ENCODE results near the gene SYNGR3. TPM values are rescaled to one million over a fixed set of nuclear protein-coding genes. Genes with fewer than 3 reads are reported as not detected.

The SYNGR3 gene
- total and polyA plus RNA-seq, 12 donors, result 0.54 to 10.9 (median 2.8) TPM; not detected in 2

DNA sequence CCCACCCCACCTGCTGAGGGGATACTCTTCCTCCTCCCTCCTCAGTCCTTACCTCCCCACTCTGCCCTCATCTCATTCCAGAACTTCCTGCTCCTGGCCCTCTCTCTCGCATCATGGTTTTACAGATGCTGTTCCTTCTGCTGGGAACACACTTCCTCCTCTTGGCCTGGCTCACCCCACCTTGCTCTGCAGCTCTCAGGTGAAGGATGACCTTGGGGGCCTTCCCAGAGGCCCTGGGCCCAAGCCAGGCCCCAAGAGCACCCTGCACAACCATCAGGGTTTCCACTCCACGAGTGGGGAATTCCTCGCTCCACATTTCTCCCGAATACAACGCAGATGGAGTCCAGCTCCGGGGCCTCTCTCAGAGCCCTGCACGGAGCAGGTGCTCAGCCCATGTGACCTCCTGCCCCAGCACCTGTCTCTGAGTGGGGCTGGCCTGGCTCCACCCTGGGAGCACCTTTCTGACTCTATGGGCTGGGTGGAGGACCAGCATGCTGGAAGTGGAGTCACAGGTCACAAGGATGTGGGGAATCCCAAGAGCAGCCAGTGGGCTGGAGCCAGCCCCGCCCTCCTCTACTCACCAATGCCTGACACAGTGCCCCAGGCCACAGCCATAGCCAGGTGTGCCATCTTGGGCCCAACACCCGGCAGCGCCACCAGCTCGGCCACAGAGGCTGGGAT, 53.4 kb downstream of the SYNGR3 start:
- intact Hi-C loops (cut with DNase I), result no loop called here
- H3K9me3 ChIP-seq (replicated peaks in 1 of 3), result no peaks in the 10 kb centered on the region
- TF ChIP-seq, protein P1, sequence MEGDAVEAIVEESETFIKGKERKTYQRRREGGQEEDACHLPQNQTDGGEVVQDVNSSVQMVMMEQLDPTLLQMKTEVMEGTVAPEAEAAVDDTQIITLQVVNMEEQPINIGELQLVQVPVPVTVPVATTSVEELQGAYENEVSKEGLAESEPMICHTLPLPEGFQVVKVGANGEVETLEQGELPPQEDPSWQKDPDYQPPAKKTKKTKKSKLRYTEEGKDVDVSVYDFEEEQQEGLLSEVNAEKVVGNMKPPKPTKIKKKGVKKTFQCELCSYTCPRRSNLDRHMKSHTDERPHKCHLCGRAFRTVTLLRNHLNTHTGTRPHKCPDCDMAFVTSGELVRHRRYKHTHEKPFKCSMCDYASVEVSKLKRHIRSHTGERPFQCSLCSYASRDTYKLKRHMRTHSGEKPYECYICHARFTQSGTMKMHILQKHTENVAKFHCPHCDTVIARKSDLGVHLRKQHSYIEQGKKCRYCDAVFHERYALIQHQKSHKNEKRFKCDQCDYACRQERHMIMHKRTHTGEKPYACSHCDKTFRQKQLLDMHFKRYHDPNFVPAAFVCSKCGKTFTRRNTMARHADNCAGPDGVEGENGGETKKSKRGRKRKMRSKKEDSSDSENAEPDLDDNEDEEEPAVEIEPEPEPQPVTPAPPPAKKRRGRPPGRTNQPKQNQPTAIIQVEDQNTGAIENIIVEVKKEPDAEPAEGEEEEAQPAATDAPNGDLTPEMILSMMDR (IDR thresholded peaks at IDR 0.05), result no peak
- no peak for TF ChIP-seq POLR2A (IDR thresholded peaks at IDR 0.05)
- H3K27ac ChIP-seq, result no peak overlapping the region
- peaks cover 0 to 33% of the 10 kb centered on the region in 2 donors for H3K4me1 ChIP-seq (replicated peaks in 1 of 2)
- 80 to 93% (median 87%) methylated on average over 10 to 11 of the region's 11 CpGs for WGBS, 4 donors
- no peak for DNase-seq
- no peaks in the 10 kb centered on the region for H3K36me3 ChIP-seq (replicated peaks in 1 of 2)
- H3K4me3 ChIP-seq, result no peak overlapping the region
- H3K27me3 ChIP-seq, result no peaks in the 10 kb centered on the region

Small RNA genes within 50 kb of the gene (small RNA-seq; reads per million reads assigned to genes)
- 0 to 0.12 reads per million in 2 donors for gene AC005363.2
- 0 reads per million in 2 donors for gene RN7SL219P
- 0 reads per million in 2 donors for gene SNORA10
- 0 reads per million in 2 donors for gene SNORA64

Other genes with a start within 250 kb of the SYNGR3 start
Only the 30 nearest of the 32 such genes appear.
- gene NME3, start 218.4 kb upstream of the SYNGR3 start, total RNA-seq, result 100 to 1,000 TPM in 8 of 9 donors, 10 to 100 TPM in 1; 82.5 to 319 (median 168) TPM
- 1,000 to 10,000 TPM in 1 of 3 donors, 100 to 1,000 TPM in 1, under 1 TPM in 1; 0.95 to 1,073 (median 860) TPM for gene NME3, start 218.4 kb upstream of the SYNGR3 start, polyA plus RNA-seq
- gene EME2, start 217.2 kb upstream of the SYNGR3 start, total RNA-seq, result 10 to 100 TPM in 5 of 9 donors, 1 to 10 TPM in 4; 5.7 to 30.6 (median 16.1) TPM
- 10 to 100 TPM in 2 of 3 donors, 1 to 10 TPM in 1; 1.8 to 90.7 (median 38.0) TPM for gene EME2, start 217.2 kb upstream of the SYNGR3 start, polyA plus RNA-seq
- gene MRPS34, start 216.8 kb upstream of the SYNGR3 start, total RNA-seq, result 100 to 1,000 TPM; 130 to 226 (median 143) TPM
- gene MRPS34, start 216.8 kb upstream of the SYNGR3 start, polyA plus RNA-seq, result 100 to 1,000 TPM in 1 of 3 donors, 10 to 100 TPM in 2; 84.3 to 113 (median 95.6) TPM
- 100 to 1,000 TPM in 5 of 9 donors, 10 to 100 TPM in 4; 44.0 to 158 (median 105) TPM for gene SPSB3, start 207.4 kb upstream of the SYNGR3 start, total RNA-seq
- gene SPSB3, start 207.4 kb upstream of the SYNGR3 start, polyA plus RNA-seq, result 100 to 1,000 TPM in 2 of 3 donors, 1 to 10 TPM in 1; 8.3 to 297 (median 238) TPM
- 100 to 1,000 TPM in 4 of 9 donors, 10 to 100 TPM in 5; 51.3 to 252 (median 78.9) TPM for gene NUBP2, start 207.0 kb upstream of the SYNGR3 start, total RNA-seq
- 10 to 100 TPM in 2 of 3 donors, 1 to 10 TPM in 1; 3.0 to 84.8 (median 78.6) TPM for gene NUBP2, start 207.0 kb upstream of the SYNGR3 start, polyA plus RNA-seq
- 1 to 10 TPM in 2 of 9 donors, under 1 TPM in 6, not detected in 1; 0.11 to 3.9 (median 0.23) TPM for gene IGFALS, start 196.3 kb upstream of the SYNGR3 start, total RNA-seq
- gene IGFALS, start 196.3 kb upstream of the SYNGR3 start, polyA plus RNA-seq, result under 1 TPM in 2 of 3 donors, not detected in 1; 0.67 to 0.97 TPM
- gene HAGH, start 163.1 kb upstream of the SYNGR3 start, total RNA-seq, result 100 to 1,000 TPM in 8 of 9 donors, 10 to 100 TPM in 1; 77.1 to 318 (median 182) TPM
- gene HAGH, start 163.1 kb upstream of the SYNGR3 start, polyA plus RNA-seq, result 100 to 1,000 TPM in 2 of 3 donors, 10 to 100 TPM in 1; 75.3 to 213 (median 138) TPM
- 100 to 1,000 TPM in 1 of 9 donors, 10 to 100 TPM in 8; 38.7 to 140 (median 51.9) TPM for gene FAHD1, start 162.8 kb upstream of the SYNGR3 start, total RNA-seq
- 10 to 100 TPM; 15.2 to 60.4 (median 19.9) TPM for gene FAHD1, start 162.8 kb upstream of the SYNGR3 start, polyA plus RNA-seq
- under 1 TPM in 1 of 9 donors, not detected in 8; 0.23 TPM for gene MEIOB, start 117.8 kb upstream of the SYNGR3 start, total RNA-seq
- gene MEIOB, start 117.8 kb upstream of the SYNGR3 start, polyA plus RNA-seq, result not detected
- under 1 TPM in 1 of 9 donors, not detected in 8; 0.11 TPM for gene HS3ST6, start 71.6 kb upstream of the SYNGR3 start, total RNA-seq
- under 1 TPM in 1 of 3 donors, not detected in 2; 0.07 TPM for gene HS3ST6, start 71.6 kb upstream of the SYNGR3 start, polyA plus RNA-seq
- 10 to 100 TPM in 7 of 9 donors, 1 to 10 TPM in 2; 9.2 to 21.5 (median 14.8) TPM for gene MSRB1, start 46.8 kb upstream of the SYNGR3 start, total RNA-seq
- 10 to 100 TPM in 2 of 3 donors, 1 to 10 TPM in 1; 8.1 to 38.9 (median 21.5) TPM for gene MSRB1, start 46.8 kb upstream of the SYNGR3 start, polyA plus RNA-seq
- gene RPL3L, start 35.3 kb upstream of the SYNGR3 start, total RNA-seq, result under 1 TPM in 2 of 9 donors, not detected in 7; 0.06 to 0.20 TPM
- under 1 TPM in 1 of 3 donors, not detected in 2; 0.07 TPM for gene RPL3L, start 35.3 kb upstream of the SYNGR3 start, polyA plus RNA-seq
- 100 to 1,000 TPM; 134 to 298 (median 155) TPM for gene NDUFB10, start 30.4 kb upstream of the SYNGR3 start, total RNA-seq
- 100 to 1,000 TPM; 109 to 268 (median 213) TPM for gene NDUFB10, start 30.4 kb upstream of the SYNGR3 start, polyA plus RNA-seq
- 1,000 to 10,000 TPM; 1,192 to 2,338 (median 1,647) TPM for gene RPS2, start 25.1 kb upstream of the SYNGR3 start, total RNA-seq
- 1,000 to 10,000 TPM; 1,045 to 4,016 (median 2,050) TPM for gene RPS2, start 25.1 kb upstream of the SYNGR3 start, polyA plus RNA-seq
- gene RNF151, start 23.1 kb upstream of the SYNGR3 start, total RNA-seq, result under 1 TPM in 1 of 9 donors, not detected in 8; 0.47 TPM
- under 1 TPM in 2 of 3 donors, not detected in 1; 0.20 to 0.64 TPM for gene RNF151, start 23.1 kb upstream of the SYNGR3 start, polyA plus RNA-seq
- 100 to 1,000 TPM in 1 of 9 donors, 10 to 100 TPM in 8; 22.3 to 137 (median 34.8) TPM for gene TBL3, start 17.9 kb upstream of the SYNGR3 start, total RNA-seq
- 100 to 1,000 TPM in 2 of 3 donors, 10 to 100 TPM in 1; 10.8 to 106 (median 105) TPM for gene TBL3, start 17.9 kb upstream of the SYNGR3 start, polyA plus RNA-seq
- under 1 TPM in 3 of 9 donors, not detected in 6; 0.28 to 0.53 (median 0.47) TPM for gene NOXO1, start 8.5 kb upstream of the SYNGR3 start, total RNA-seq
- gene NOXO1, start 8.5 kb upstream of the SYNGR3 start, polyA plus RNA-seq, result 1 to 10 TPM in 2 of 3 donors, not detected in 1; 1.3 to 3.3 TPM
- gene GFER, start 5.8 kb upstream of the SYNGR3 start, total RNA-seq, result 10 to 100 TPM; 16.4 to 37.6 (median 26.9) TPM
- 10 to 100 TPM; 17.4 to 60.8 (median 54.4) TPM for gene GFER, start 5.8 kb upstream of the SYNGR3 start, polyA plus RNA-seq
- 10 to 100 TPM in 8 of 9 donors, 1 to 10 TPM in 1; 4.7 to 36.6 (median 27.5) TPM for gene ZNF598, start 19.9 kb downstream of the SYNGR3 start, total RNA-seq
- gene ZNF598, start 19.9 kb downstream of the SYNGR3 start, polyA plus RNA-seq, result 10 to 100 TPM in 2 of 3 donors, 1 to 10 TPM in 1; 8.3 to 51.5 (median 37.9) TPM
- gene NPW, start 29.8 kb downstream of the SYNGR3 start, total RNA-seq, result 1 to 10 TPM in 3 of 9 donors, under 1 TPM in 1, not detected in 5; 0.50 to 3.9 (median 1.4) TPM
- 1 to 10 TPM in 1 of 3 donors, under 1 TPM in 1, not detected in 1; 0.88 to 1.3 TPM for gene NPW, start 29.8 kb downstream of the SYNGR3 start, polyA plus RNA-seq
- gene NHERF2, start 36.9 kb downstream of the SYNGR3 start, total RNA-seq, result 100 to 1,000 TPM in 2 of 9 donors, 10 to 100 TPM in 7; 12.9 to 155 (median 66.8) TPM
- gene NHERF2, start 36.9 kb downstream of the SYNGR3 start, polyA plus RNA-seq, result 100 to 1,000 TPM in 2 of 3 donors, 10 to 100 TPM in 1; 12.5 to 263 (median 147) TPM
- gene NTHL1, start 57.9 kb downstream of the SYNGR3 start, total RNA-seq, result 10 to 100 TPM in 7 of 9 donors, 1 to 10 TPM in 2; 7.9 to 35.7 (median 14.9) TPM
- 10 to 100 TPM in 2 of 3 donors, 1 to 10 TPM in 1; 1.5 to 36.6 (median 34.3) TPM for gene NTHL1, start 57.9 kb downstream of the SYNGR3 start, polyA plus RNA-seq
- gene TSC2, start 58.0 kb downstream of the SYNGR3 start, total RNA-seq, result 100 to 1,000 TPM in 2 of 9 donors, 10 to 100 TPM in 7; 18.6 to 148 (median 92.0) TPM
- 100 to 1,000 TPM in 2 of 3 donors, 10 to 100 TPM in 1; 56.9 to 333 (median 105) TPM for gene TSC2, start 58.0 kb downstream of the SYNGR3 start, polyA plus RNA-seq
- gene PKD1, start 145.9 kb downstream of the SYNGR3 start, total RNA-seq, result 100 to 1,000 TPM in 5 of 9 donors, 10 to 100 TPM in 4; 16.6 to 145 (median 100) TPM
- gene PKD1, start 145.9 kb downstream of the SYNGR3 start, polyA plus RNA-seq, result 100 to 1,000 TPM in 2 of 3 donors, 1 to 10 TPM in 1; 9.2 to 359 (median 104) TPM
- 1 to 10 TPM in 6 of 9 donors, under 1 TPM in 1, not detected in 2; 1.00 to 4.1 (median 1.5) TPM for gene RAB26, start 158.7 kb downstream of the SYNGR3 start, total RNA-seq
- 10 to 100 TPM in 1 of 3 donors, 1 to 10 TPM in 1, under 1 TPM in 1; 0.46 to 23.1 (median 6.7) TPM for gene RAB26, start 158.7 kb downstream of the SYNGR3 start, polyA plus RNA-seq
- gene TRAF7, start 165.8 kb downstream of the SYNGR3 start, total RNA-seq, result 100 to 1,000 TPM in 1 of 9 donors, 10 to 100 TPM in 8; 28.4 to 129 (median 57.1) TPM
- 10 to 100 TPM; 21.0 to 47.8 (median 43.8) TPM for gene TRAF7, start 165.8 kb downstream of the SYNGR3 start, polyA plus RNA-seq
- gene CASKIN1, start 206.6 kb downstream of the SYNGR3 start, total RNA-seq, result 1 to 10 TPM in 3 of 9 donors, under 1 TPM in 4, not detected in 2; 0.06 to 3.7 (median 0.83) TPM
- 1 to 10 TPM in 2 of 3 donors, not detected in 1; 1.4 to 5.2 TPM for gene CASKIN1, start 206.6 kb downstream of the SYNGR3 start, polyA plus RNA-seq
- 100 to 1,000 TPM in 1 of 9 donors, 10 to 100 TPM in 8; 31.2 to 116 (median 49.4) TPM for gene MLST8, start 215.5 kb downstream of the SYNGR3 start, total RNA-seq
- gene MLST8, start 215.5 kb downstream of the SYNGR3 start, polyA plus RNA-seq, result 10 to 100 TPM; 21.9 to 96.3 (median 69.1) TPM
- gene BRICD5, start 220.9 kb downstream of the SYNGR3 start, total RNA-seq, result 1 to 10 TPM in 7 of 9 donors, under 1 TPM in 2; 0.36 to 6.4 (median 2.7) TPM
- 10 to 100 TPM in 1 of 3 donors, 1 to 10 TPM in 1, under 1 TPM in 1; 0.60 to 57.4 (median 8.9) TPM for gene BRICD5, start 220.9 kb downstream of the SYNGR3 start, polyA plus RNA-seq
- gene PGP, start 224.9 kb downstream of the SYNGR3 start, total RNA-seq, result 10 to 100 TPM in 6 of 9 donors, 1 to 10 TPM in 3; 8.3 to 24.1 (median 14.3) TPM
- 10 to 100 TPM in 2 of 3 donors, 1 to 10 TPM in 1; 8.4 to 20.4 (median 12.8) TPM for gene PGP, start 224.9 kb downstream of the SYNGR3 start, polyA plus RNA-seq

All from adrenal gland (tissue), 12 donors.